Loucy (cell line): ENCODE measurements around the gene CDC7.

Experiments used
- H2AFZ ChIP-seq: fragments of 200-600 bp; sonication (generic); 2 replicates; pipeline ENCODE4 v1.6.0; 2016; ENCODE audit warnings: antibody characterized with exemption, mild to moderate bottlenecking, low read length, moderate library complexity
- H3F3A ChIP-seq: fragments of 200-600 bp; 2 replicates; pipeline ENCODE4 v1.6.0; 2016; ENCODE audit warnings: antibody characterized with exemption, low read depth, mild to moderate bottlenecking
- H3K27me3 ChIP-seq: fragments of 200-600 bp; sonication (generic); 2 replicates; pipeline ENCODE4 v1.6.1; 2014; ENCODE audit warnings: low read length, mild to moderate bottlenecking; ENCODE audit not compliant: insufficient read depth, poor library complexity, severe bottlenecking
- H3K36me3 ChIP-seq: fragments of 200-600 bp; sonication (generic); 2 replicates; pipeline ENCODE4 v1.6.1; 2016; ENCODE audit warnings: low read length; ENCODE audit not compliant: insufficient read depth
- H3K4me1 ChIP-seq: fragments of 200-600 bp; sonication (generic); 2 replicates; pipeline ENCODE4 v1.5.1; 2014; ENCODE audit warnings: low read length, mild to moderate bottlenecking; ENCODE audit not compliant: insufficient read depth, poor library complexity, severe bottlenecking
- H3K4me2 ChIP-seq: fragments of 200-600 bp; sonication (generic); 2 replicates; pipeline ENCODE4 v1.6.0; 2014; ENCODE audit warnings: antibody characterized with exemption, low read length, low read depth, mild to moderate bottlenecking; ENCODE audit not compliant: poor library complexity, severe bottlenecking
- H3K4me3 ChIP-seq: fragments of 200-600 bp; sonication (generic); 2 replicates; pipeline ENCODE4 v1.5.1; 2014; ENCODE audit warnings: low read length, mild to moderate bottlenecking, mixed read lengths; ENCODE audit not compliant: poor library complexity, severe bottlenecking
- H3K79me2 ChIP-seq: fragments of 200-600 bp; sonication (generic); 2 replicates; pipeline ENCODE4 v1.6.1; 2014; ENCODE audit warnings: low read length; ENCODE audit not compliant: insufficient read depth
- H3K9ac ChIP-seq: fragments of 200-600 bp; sonication (generic); 2 replicates; pipeline ENCODE4 v1.6.0; 2014; ENCODE audit warnings: mild to moderate bottlenecking, low read depth, low read length, moderate library complexity; ENCODE audit not compliant: poor library complexity, severe bottlenecking
- H3K9me2 ChIP-seq: fragments of 200-600 bp; sonication (generic); replicated peaks from 2 replicates; pipeline ENCODE4 v1.6.1; 2016; ENCODE audit warnings: low read depth, low read length, mixed read lengths
- H3K9me3 ChIP-seq: fragments of 200-600 bp; sonication (generic); 2 replicates; pipeline ENCODE4 v1.6.1; 2014; ENCODE audit warnings: mild to moderate bottlenecking, antibody characterized with exemption, low read length, low read depth; ENCODE audit not compliant: insufficient read depth
- H4K20me1 ChIP-seq: fragments of 200-600 bp; sonication (generic); 2 replicates; pipeline ENCODE4 v1.6.0; 2014; ENCODE audit warnings: antibody characterized with exemption, low read length, mild to moderate bottlenecking; ENCODE audit not compliant: insufficient read depth, poor library complexity, severe bottlenecking
- CTCF ChIP-seq: fragments of 200-600 bp; sonication (generic); conservative IDR thresholded peaks from 2 replicates; pipeline ENCODE4 v1.5.1; 2014; ENCODE audit warnings: mild to moderate bottlenecking, antibody characterized with exemption, low read length
- EZH2phosphoT487 ChIP-seq: fragments of 200-600 bp; IDR thresholded peaks from 2 replicates; pipeline ENCODE4 v1.6.1; 2018; ENCODE audit warnings: antibody characterized with exemption, mild to moderate bottlenecking, moderate library complexity, borderline replicate concordance

CDC7 gene

GRCh38 chr1:91490501-91490900 is 10.2 kb upstream of the CDC7 start:
- Histone ChIP-seq H3K79me2 (no peaks in the 10 kb centered on the region), H3K4me3 (no peak overlapping the region), H3K9ac (no peak overlapping the region), H3K36me3 (no peaks in the 10 kb centered on the region), H4K20me1 (no peaks in the 10 kb centered on the region), H2AFZ (no peak overlapping the region), H3K9me2 (no peaks in the 10 kb centered on the region), H3F3A (no peaks in the 10 kb centered on the region), H3K4me1 (peaks cover 5% of the 10 kb centered on the region), H3K27me3 (no peaks in the 10 kb centered on the region), H3K4me2 (no peak overlapping the region), H3K9me3 (no peaks in the 10 kb centered on the region)
- TF ChIP-seq CTCF, result no peak
- no peak for TF ChIP-seq EZH2phosphoT487

GRCh38 chr1:91498035-91498434 is 2.6 kb upstream of the CDC7 start:
- Histone ChIP-seq H3K9me2 (no peaks in the 10 kb centered on the region), H4K20me1 (peaks cover 11% of the 10 kb centered on the region), H2AFZ (no peak overlapping the region), H3K9ac (no peak overlapping the region), H3K36me3 (no peaks in the 10 kb centered on the region), H3K9me3 (no peaks in the 10 kb centered on the region), H3K4me1 (peaks cover 22% of the 10 kb centered on the region), H3K4me2 (no peak overlapping the region), H3K79me2 (peaks cover 20% of the 10 kb centered on the region), H3F3A (no peaks in the 10 kb centered on the region), H3K4me3 (no peak overlapping the region), H3K27me3 (no peaks in the 10 kb centered on the region)
- no peak for TF ChIP-seq EZH2phosphoT487
- TF ChIP-seq CTCF, result no peak

GRCh38 chr1:91498498-91499245 is 2.0 kb upstream of the CDC7 start:
- Histone ChIP-seq H3K4me2 (no peak overlapping the region), H3K4me1 (peaks cover 28% of the 10 kb centered on the region), H2AFZ (no peak overlapping the region), H3K4me3 (no peak overlapping the region), H3K9me2 (no peaks in the 10 kb centered on the region), H3K79me2 (peaks cover 26% of the 10 kb centered on the region), H3K9me3 (no peaks in the 10 kb centered on the region), H3F3A (no peaks in the 10 kb centered on the region), H3K27me3 (no peaks in the 10 kb centered on the region), H4K20me1 (peaks cover 17% of the 10 kb centered on the region), H3K36me3 (no peaks in the 10 kb centered on the region), H3K9ac (no peak overlapping the region)
- TF ChIP-seq EZH2phosphoT487 (no peak), CTCF (no peak)
